ENCODE data around the gene RUNX3.

Gene RUNX3

GRCh38 chr1:24918995-24919605 is 11.0 kb downstream of the RUNX3 start:
- Histone ChIP-seq H3K36me3 (ENCODE audit: control insufficient read depth in 2 of 2, insufficient read depth in 1 of 2, low read length in 2 of 2) (peaks cover 0 to 6% of the 10 kb centered on the region in 2 experiments; a peak in 1 of 3 replicates), H3K27ac (ENCODE audit: extremely low read depth, low read depth, low read length) (no peak overlapping the region), H3K4me1 (ENCODE audit: control insufficient read depth, insufficient read depth, low read length) (no peaks in the 10 kb centered on the region), H3K9me3 (ENCODE audit: control insufficient read depth, insufficient read depth, low read depth, low read length) (no peaks in the 10 kb centered on the region), H3K4me3 (ENCODE audit: low read depth, low read length) (no peak overlapping the region)
- ChIA-PET POLR2A (no interaction called here), CTCF (interaction anchor here (0.6 kb wide), 1 partner anchor 8 kb away, joined by 3 read pairs; no protein-coding TSS in a partner anchor)
- TF ChIP-seq ZNF596 (tag by site-specific recombination; IDR thresholded peaks at IDR 0.05) (no peak), ZSCAN16 (tag by site-specific recombination; IDR thresholded peaks at IDR 0.05) (no peak), PATZ1 (tag by site-specific recombination; IDR thresholded peaks at IDR 0.05) (no peak), ZNF335 (tag by site-specific recombination; conservative IDR thresholded peaks at IDR 0.05) (no peak), ZFHX2 (tag by site-specific recombination; conservative IDR thresholded peaks at IDR 0.05) (peak; percentile 29; the same call in 1 of the 2 replicates), GLI4 (tag by site-specific recombination; IDR thresholded peaks at IDR 0.05) (0 out of 2 replicates have a peak, but pooled peaks have one; percentile 69)
- TF ChIP-seq, protein P1, sequence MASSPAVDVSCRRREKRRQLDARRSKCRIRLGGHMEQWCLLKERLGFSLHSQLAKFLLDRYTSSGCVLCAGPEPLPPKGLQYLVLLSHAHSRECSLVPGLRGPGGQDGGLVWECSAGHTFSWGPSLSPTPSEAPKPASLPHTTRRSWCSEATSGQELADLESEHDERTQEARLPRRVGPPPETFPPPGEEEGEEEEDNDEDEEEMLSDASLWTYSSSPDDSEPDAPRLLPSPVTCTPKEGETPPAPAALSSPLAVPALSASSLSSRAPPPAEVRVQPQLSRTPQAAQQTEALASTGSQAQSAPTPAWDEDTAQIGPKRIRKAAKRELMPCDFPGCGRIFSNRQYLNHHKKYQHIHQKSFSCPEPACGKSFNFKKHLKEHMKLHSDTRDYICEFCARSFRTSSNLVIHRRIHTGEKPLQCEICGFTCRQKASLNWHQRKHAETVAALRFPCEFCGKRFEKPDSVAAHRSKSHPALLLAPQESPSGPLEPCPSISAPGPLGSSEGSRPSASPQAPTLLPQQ (tag by site-specific recombination; IDR thresholded peaks at IDR 0.05), result no peak

- TF ChIP-seq EGR2 (tag by site-specific recombination; IDR thresholded peaks at IDR 0.05; ENCODE audit: low read depth), result no peak
- TF ChIP-seq ZNF24 (tag by site-specific recombination; IDR thresholded peaks at IDR 0.05), result peak; percentile 76; the same call in 1 of the 2 replicates
- H3K4me1 ChIP-seq (ENCODE audit: control insufficient read depth, insufficient read depth, low read length), result no peaks in the 10 kb centered on the region
- ChIA-PET CTCF (interaction anchor here (0.6 kb wide), 1 partner anchor 9 kb away, joined by 3 read pairs; no protein-coding TSS in a partner anchor), POLR2A (no interaction called here)
- H3K27ac ChIP-seq (ENCODE audit: extremely low read depth, low read depth, low read length), result no peak overlapping the region
- no peaks in the 10 kb centered on the region for H3K9me3 ChIP-seq (ENCODE audit: control insufficient read depth, insufficient read depth, low read depth, low read length)
- H3K4me3 ChIP-seq (ENCODE audit: low read depth, low read length), result no peak overlapping the region
- H3K36me3 ChIP-seq (ENCODE audit: control insufficient read depth in 2 of 2, insufficient read depth in 1 of 2, low read length in 2 of 2), result peaks cover 0 to 3% of the 10 kb centered on the region in 2 experiments; a peak in 1 of 3 replicates
Measured at GRCh38 chr1:24918370-24918769, 11.7 kb downstream of the RUNX3 start.

GRCh38 chr1:24917327-24918074 is 12.6 kb downstream of the RUNX3 start:
- Histone ChIP-seq H3K4me1 (ENCODE audit: control insufficient read depth, insufficient read depth, low read length) (no peaks in the 10 kb centered on the region), H3K9me3 (ENCODE audit: control insufficient read depth, insufficient read depth, low read depth, low read length) (no peaks in the 10 kb centered on the region), H3K36me3 (ENCODE audit: control insufficient read depth in 2 of 2, insufficient read depth in 1 of 2, low read length in 2 of 2) (peaks cover 0 to 3% of the 10 kb centered on the region in 2 experiments; a peak in 1 of 3 replicates), H3K4me3 (ENCODE audit: low read depth, low read length) (no peak overlapping the region), H3K27ac (ENCODE audit: extremely low read depth, low read depth, low read length) (no peak overlapping the region)
- CTCF ChIA-PET, result interaction anchor here (0.6 to 1.0 kb wide), 2 partner anchors 184 to 236 kb away, joined by 3 to 5 read pairs; no protein-coding TSS in a partner anchor
- TF ChIP-seq ZNF623 (tag by site-specific recombination; IDR thresholded peaks at IDR 0.05) (no peak), ZNF146 (tag by site-specific recombination; IDR thresholded peaks at IDR 0.05) (no peak), YY1 (tag by site-specific recombination; IDR thresholded peaks at IDR 0.05) (no peak)
- TF ChIP-seq, protein P2, sequence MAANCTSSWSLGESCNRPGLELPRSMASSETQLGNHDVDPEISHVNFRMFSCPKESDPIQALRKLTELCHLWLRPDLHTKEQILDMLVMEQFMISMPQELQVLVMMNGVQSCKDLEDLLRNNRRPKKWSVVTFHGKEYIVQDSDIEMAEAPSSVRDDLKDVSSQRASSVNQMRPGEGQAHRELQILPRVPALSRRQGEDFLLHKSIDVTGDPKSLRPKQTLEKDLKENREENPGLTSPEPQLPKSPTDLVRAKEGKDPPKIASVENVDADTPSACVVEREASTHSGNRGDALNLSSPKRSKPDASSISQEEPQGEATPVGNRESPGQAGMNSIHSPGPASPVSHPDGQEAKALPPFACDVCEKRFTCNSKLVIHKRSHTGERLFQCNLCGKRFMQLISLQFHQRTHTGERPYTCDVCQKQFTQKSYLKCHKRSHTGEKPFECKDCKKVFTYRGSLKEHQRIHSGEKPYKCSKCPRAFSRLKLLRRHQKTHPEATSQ (tag by site-specific recombination; IDR thresholded peaks at IDR 0.05), result no peak
- POLR2A ChIA-PET, result no interaction called here

All from HEK293 (cell line).